Ishikawa (cell line): ENCODE data around the gene COL23A1.

Experiments used
- CEBPB ChIP-seq: IDR thresholded peaks from 2 replicates; pipeline ENCODE4 v1.6.1; 2012
- CREB1 ChIP-seq: IDR thresholded peaks from 2 replicates; pipeline ENCODE4 v1.6.1; 2012; ENCODE audit warnings: low read depth
- EGR1 ChIP-seq: IDR thresholded peaks from 2 replicates; pipeline ENCODE4 v1.6.1; 2012
- EP300 ChIP-seq: IDR thresholded peaks from 2 replicates; pipeline ENCODE4 v1.6.1; 2012; ENCODE audit warnings: borderline replicate concordance
- FOXM1 ChIP-seq: IDR thresholded peaks from 2 replicates; pipeline ENCODE4 v1.6.1; 2012; ENCODE audit warnings: low read depth, borderline replicate concordance
- NFIC ChIP-seq: IDR thresholded peaks from 2 replicates; pipeline ENCODE4 v1.6.1; 2012
- RAD21 ChIP-seq: IDR thresholded peaks from 2 replicates; pipeline ENCODE4 v1.6.1; 2012; ENCODE audit warnings: low read depth
- TAF1 ChIP-seq: IDR thresholded peaks from 2 replicates; pipeline ENCODE4 v1.6.1; 2012; ENCODE audit warnings: low read depth, mild to moderate bottlenecking
- TCF12 ChIP-seq: IDR thresholded peaks from 2 replicates; pipeline ENCODE4 v1.6.1; 2012; ENCODE audit warnings: low read depth
- TEAD4 ChIP-seq: IDR thresholded peaks from 2 replicates; pipeline ENCODE4 v1.6.1; 2012
- YY1 ChIP-seq: IDR thresholded peaks from 2 replicates; pipeline ENCODE4 v1.6.1; 2012; ENCODE audit warnings: low read depth
- ZBTB7A ChIP-seq: IDR thresholded peaks from 2 replicates; pipeline ENCODE4 v1.6.1; 2012; ENCODE audit warnings: low read depth
- TF ChIP-seq, protein P1 (sequence below): IDR thresholded peaks from 2 replicates; pipeline ENCODE4 v1.6.1; 2012
- TF ChIP-seq, protein P2 (sequence below): IDR thresholded peaks from 2 replicates; pipeline ENCODE4 v1.6.1; 2012; ENCODE audit warnings: low read depth, mild to moderate bottlenecking
- TF ChIP-seq, protein P3 (sequence below): IDR thresholded peaks from 2 replicates; pipeline ENCODE4 v1.6.1; 2012

The COL23A1 gene

DNA sequence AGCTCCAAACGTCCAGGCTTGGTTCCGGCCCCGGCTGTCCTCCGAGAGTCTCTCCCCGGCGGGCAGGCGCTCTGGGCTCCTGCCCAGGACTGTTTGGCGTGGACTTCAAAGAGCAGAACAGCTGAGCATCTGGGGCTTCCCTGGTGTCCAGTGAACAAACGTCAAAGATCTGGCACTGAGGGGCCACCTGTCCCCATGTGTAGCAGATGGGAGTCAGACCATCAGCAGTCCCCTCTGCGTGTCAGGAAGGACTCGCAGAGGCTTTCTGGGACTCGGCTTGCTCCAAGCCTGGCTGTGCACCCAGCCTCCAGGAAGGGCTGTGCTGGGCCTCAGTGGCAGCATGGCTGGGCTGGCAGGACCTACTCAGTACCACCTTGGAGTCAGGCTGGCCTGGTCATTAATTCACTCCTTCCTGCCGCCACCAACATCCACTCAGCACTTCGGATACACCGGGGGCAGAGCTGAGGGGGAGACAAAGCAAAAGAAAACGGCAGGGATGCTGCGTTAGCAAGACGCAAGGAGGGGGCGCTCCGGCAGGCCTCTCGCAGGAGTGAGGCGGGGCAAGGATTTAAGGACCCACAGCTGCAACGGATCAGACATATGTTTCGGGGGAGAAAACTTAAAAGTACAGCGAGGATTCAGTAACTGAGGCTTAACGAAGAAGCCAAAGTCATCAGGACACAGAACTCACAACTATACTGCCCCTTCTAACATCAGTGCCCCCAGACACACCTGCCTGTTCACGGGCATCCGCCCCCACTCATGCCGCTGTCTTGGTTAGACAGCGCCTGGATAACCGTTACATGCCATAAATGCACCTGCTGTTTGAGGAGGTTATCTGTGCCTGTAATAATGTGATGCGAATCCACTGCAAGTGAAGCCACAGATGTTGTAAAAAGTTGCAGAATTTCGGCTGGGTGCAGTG is 193.1 kb downstream of the COL23A1 start:
- TF ChIP-seq CREB1 (no peak), EGR1 (no peak), RAD21 (no peak), FOXM1 (no peak)

DNA sequence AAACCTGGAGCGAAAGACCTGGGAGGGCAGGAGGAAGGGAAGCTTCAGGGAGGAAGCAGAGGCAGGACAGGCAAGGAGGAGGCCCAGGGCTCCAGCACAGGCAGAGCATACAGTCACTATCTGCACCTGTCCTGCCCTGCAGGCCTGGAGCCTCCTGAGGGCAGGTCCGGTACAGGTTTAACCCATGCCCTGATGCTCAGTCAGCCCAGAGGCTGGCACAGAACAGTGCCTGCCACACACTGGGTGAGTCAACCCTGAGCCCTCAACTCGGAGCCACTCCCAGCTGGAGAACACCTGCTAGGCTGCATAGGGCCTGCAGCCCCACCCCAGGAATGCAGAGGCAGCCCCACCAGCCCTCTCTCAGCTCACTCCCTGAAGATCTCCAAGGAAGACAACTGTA is 196.1 kb downstream of the COL23A1 start:
- TF ChIP-seq, protein P1, sequence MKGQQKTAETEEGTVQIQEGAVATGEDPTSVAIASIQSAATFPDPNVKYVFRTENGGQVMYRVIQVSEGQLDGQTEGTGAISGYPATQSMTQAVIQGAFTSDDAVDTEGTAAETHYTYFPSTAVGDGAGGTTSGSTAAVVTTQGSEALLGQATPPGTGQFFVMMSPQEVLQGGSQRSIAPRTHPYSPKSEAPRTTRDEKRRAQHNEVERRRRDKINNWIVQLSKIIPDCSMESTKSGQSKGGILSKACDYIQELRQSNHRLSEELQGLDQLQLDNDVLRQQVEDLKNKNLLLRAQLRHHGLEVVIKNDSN, result no peak
- TF ChIP-seq, protein P2, sequence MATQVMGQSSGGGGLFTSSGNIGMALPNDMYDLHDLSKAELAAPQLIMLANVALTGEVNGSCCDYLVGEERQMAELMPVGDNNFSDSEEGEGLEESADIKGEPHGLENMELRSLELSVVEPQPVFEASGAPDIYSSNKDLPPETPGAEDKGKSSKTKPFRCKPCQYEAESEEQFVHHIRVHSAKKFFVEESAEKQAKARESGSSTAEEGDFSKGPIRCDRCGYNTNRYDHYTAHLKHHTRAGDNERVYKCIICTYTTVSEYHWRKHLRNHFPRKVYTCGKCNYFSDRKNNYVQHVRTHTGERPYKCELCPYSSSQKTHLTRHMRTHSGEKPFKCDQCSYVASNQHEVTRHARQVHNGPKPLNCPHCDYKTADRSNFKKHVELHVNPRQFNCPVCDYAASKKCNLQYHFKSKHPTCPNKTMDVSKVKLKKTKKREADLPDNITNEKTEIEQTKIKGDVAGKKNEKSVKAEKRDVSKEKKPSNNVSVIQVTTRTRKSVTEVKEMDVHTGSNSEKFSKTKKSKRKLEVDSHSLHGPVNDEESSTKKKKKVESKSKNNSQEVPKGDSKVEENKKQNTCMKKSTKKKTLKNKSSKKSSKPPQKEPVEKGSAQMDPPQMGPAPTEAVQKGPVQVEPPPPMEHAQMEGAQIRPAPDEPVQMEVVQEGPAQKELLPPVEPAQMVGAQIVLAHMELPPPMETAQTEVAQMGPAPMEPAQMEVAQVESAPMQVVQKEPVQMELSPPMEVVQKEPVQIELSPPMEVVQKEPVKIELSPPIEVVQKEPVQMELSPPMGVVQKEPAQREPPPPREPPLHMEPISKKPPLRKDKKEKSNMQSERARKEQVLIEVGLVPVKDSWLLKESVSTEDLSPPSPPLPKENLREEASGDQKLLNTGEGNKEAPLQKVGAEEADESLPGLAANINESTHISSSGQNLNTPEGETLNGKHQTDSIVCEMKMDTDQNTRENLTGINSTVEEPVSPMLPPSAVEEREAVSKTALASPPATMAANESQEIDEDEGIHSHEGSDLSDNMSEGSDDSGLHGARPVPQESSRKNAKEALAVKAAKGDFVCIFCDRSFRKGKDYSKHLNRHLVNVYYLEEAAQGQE, result no peak
- TF ChIP-seq NFIC, result no peak
- no peak for TF ChIP-seq RAD21
- TF ChIP-seq, protein P3, sequence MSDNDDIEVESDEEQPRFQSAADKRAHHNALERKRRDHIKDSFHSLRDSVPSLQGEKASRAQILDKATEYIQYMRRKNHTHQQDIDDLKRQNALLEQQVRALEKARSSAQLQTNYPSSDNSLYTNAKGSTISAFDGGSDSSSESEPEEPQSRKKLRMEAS, result no peak
- TF ChIP-seq YY1, result no peak
- no peak for TF ChIP-seq CEBPB
- no peak for TF ChIP-seq EGR1
- TF ChIP-seq ZBTB7A, result no peak
- TF ChIP-seq CREB1, result no peak
- no peak for TF ChIP-seq TCF12
- TF ChIP-seq TAF1, result no peak
- no peak for TF ChIP-seq FOXM1
- TF ChIP-seq EP300, result no peak
- TF ChIP-seq TEAD4, result no peak

DNA sequence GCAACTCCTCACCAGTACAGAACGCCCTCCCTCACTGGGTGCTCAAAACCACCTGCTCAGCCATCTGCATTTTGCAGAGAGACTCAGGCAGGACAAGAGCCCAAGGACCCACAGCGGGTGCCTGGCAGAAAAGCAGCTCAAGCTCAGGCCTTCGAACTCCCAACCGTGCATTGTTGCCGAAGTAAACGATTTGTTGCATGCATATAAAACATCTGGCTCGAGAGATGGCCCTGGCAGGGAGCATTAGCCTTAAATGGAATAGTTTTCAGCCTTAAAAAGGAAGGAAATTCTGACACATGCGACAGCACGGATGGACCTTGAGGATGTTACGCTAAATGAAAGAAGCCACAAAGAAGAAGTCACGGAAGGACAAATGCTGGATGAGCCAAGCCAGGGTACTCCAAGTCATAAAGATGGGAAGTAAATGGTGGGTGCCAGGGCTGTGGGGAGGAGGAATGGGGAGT is 197.2 kb downstream of the COL23A1 start:
- no peak for TF ChIP-seq EP300
- TF ChIP-seq ZBTB7A, result no peak
- TF ChIP-seq TCF12, result no peak
- no peak for TF ChIP-seq TAF1
- TF ChIP-seq CREB1, result no peak
- TF ChIP-seq, protein P2, result no peak
- no peak for TF ChIP-seq RAD21
- TF ChIP-seq TEAD4, result no peak
- no peak for TF ChIP-seq FOXM1
- TF ChIP-seq EGR1, result no peak

DNA sequence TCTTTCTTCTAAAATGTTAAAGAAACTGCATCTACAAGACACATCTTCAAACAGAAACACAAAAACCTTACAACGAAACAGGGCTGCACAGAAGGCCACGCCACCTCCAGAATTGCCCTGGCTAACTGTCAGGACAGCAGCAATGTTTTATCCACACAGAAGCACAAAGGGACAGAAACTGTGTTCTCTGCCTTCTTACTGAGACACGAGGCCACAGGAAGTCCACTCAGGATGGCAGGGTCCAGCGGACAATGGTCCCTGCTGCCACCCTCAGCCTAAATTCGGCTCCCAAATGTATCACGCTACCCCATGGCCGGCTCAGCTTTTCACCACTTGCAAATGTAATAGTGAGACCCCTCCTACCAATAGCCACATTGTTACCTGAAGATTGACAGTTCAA is 197.8 kb downstream of the COL23A1 start:
- no peak for TF ChIP-seq RAD21
- no peak for TF ChIP-seq EGR1
- TF ChIP-seq TAF1, result no peak
- TF ChIP-seq, protein P2, result no peak
- no peak for TF ChIP-seq FOXM1
- TF ChIP-seq TEAD4, result no peak
- no peak for TF ChIP-seq EP300
- no peak for TF ChIP-seq YY1
- no peak for TF ChIP-seq CEBPB
- TF ChIP-seq CREB1, result no peak
- TF ChIP-seq TCF12, result no peak
- no peak for TF ChIP-seq ZBTB7A
- TF ChIP-seq, protein P3, result no peak
- TF ChIP-seq, protein P1, result no peak
